ENCODE results near the gene ENAH.

DNA sequence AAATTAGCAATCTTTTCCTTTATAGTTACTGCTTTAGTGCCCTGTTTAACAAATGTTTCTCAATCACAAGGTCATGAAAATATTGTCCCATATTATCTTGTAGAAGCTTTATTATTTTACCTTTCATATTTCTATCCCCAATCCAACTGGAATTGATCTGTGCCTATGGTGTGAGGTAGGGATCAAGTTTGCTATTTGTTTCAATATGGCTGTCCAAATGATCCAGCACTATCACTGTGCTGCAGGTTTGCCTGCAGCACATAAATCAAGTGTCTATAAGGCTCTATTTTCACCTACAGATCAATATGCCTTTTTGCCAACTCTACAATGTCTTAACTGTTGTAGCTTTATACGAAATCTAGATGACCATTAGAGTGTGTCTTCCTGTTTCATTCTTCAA lies 96.2 kb downstream of the ENAH start:
- TF ChIP-seq POLR2A (IDR thresholded peaks at IDR 0.05) = no peak
- TF ChIP-seq, protein P1, sequence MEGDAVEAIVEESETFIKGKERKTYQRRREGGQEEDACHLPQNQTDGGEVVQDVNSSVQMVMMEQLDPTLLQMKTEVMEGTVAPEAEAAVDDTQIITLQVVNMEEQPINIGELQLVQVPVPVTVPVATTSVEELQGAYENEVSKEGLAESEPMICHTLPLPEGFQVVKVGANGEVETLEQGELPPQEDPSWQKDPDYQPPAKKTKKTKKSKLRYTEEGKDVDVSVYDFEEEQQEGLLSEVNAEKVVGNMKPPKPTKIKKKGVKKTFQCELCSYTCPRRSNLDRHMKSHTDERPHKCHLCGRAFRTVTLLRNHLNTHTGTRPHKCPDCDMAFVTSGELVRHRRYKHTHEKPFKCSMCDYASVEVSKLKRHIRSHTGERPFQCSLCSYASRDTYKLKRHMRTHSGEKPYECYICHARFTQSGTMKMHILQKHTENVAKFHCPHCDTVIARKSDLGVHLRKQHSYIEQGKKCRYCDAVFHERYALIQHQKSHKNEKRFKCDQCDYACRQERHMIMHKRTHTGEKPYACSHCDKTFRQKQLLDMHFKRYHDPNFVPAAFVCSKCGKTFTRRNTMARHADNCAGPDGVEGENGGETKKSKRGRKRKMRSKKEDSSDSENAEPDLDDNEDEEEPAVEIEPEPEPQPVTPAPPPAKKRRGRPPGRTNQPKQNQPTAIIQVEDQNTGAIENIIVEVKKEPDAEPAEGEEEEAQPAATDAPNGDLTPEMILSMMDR (IDR thresholded peaks at IDR 0.05) = no peak
